A549 (cell line): ENCODE measurements around the gene EGFL8. TPM values are rescaled to one million over a fixed set of nuclear protein-coding genes. Genes with fewer than 3 reads are reported as not detected.
A peak's percentile ranks its signal among the peaks of the same experiment; 100 is the strongest.

Experiments
- ATAC-seq, 2 experiments: fragments of 200-7000 bp in 1 of 2; fragments of >200 bp in 1 of 2; cut with Nextera tagmentation in 1 of 2; cut with Tn5 transposase in 1 of 2; 3 replicates each; pipeline versions ENCODE4 v1.8.0 to v1.9.1; 2018 to 2020; ENCODE audit warnings: mild to moderate bottlenecking in 1 of 2, moderate library complexity in 1 of 2
- CTCF ChIA-PET: fragments of 300-600 bp; sonication (Branson Sonifier 250); formaldehyde crosslinking; extraction: SDS; loops from one replicate; lab custom pipeline; 2021; ENCODE audit warnings: antibody characterized with exemption, inconsistent platforms; lab: Yijun Ruan, JAX
- POLR2A ChIA-PET: fragments of 350-600 bp; formaldehyde crosslinking; extraction: SDS; loops from one replicate; lab custom pipeline; 2021; ENCODE audit warnings: antibody characterized with exemption, inconsistent platforms; lab: Yijun Ruan, JAX
- DNase-seq, 2 experiments: peaks; one replicate each; pipeline versions ENCODE4 v3.0.0 to v3.0.0-alpha.2; 2011 to 2016; ENCODE audit warnings: low read depth in 1 of 2, low spot score in 1 of 2
- FAIRE-seq: peaks from 2 replicates; lab custom pipeline; 2011; peaks lifted over from hg19 to GRCh38; lab: Jason Lieb, UNC
- H3K27ac ChIP-seq, 2 experiments: fragments of >200 bp; sonication (Bioruptor Twin); formaldehyde crosslinking; 3 replicates each; pipeline ENCODE4 v1.5.1; 2016 to 2017
- H3K4me1 ChIP-seq: fragments of >200 bp; sonication (Bioruptor Twin); formaldehyde crosslinking; 3 replicates; pipeline ENCODE4 v1.6.1; 2016
- H3K4me2 ChIP-seq: fragments of >200 bp; sonication (Bioruptor Twin); formaldehyde crosslinking; 3 replicates; pipeline ENCODE4 v1.6.1; 2016
- H3K4me3 ChIP-seq: fragments of >200 bp; sonication (Bioruptor Twin); formaldehyde crosslinking; 3 replicates; pipeline ENCODE4 v1.5.1; 2016
- H3K9me3 ChIP-seq: fragments of >200 bp; sonication (Bioruptor Twin); formaldehyde crosslinking; 3 replicates; pipeline ENCODE4 v1.6.1; 2016
- CBX8 ChIP-seq: fragments of 200-600 bp; sonication (generic); IDR thresholded peaks from 2 replicates; pipeline ENCODE4 v1.6.1; 2016
- CHD2 ChIP-seq: fragments of 150-350 bp; IDR thresholded peaks from 2 replicates; pipeline ENCODE4 v1.6.1; 2014; ENCODE audit warnings: low read length; ENCODE audit not compliant: partially characterized antibody
- EP300 ChIP-seq, 2 experiments: fragments of >200 bp; sonication (Bioruptor Twin); formaldehyde crosslinking; IDR thresholded peaks; 2 replicates in 1 of 2; 3 replicates in 1 of 2; pipeline ENCODE4 v1.6.1; 2016 to 2017
- ESRRA ChIP-seq: fragments of 150-350 bp; IDR thresholded peaks from 2 replicates; pipeline ENCODE4 v1.6.1; 2014; ENCODE audit warnings: mild to moderate bottlenecking, low read length, borderline replicate concordance
- FOSB ChIP-seq: fragments of 250-450 bp; sonication (Bioruptor Pico); IDR thresholded peaks from 2 replicates; pipeline ENCODE4 v1.5.0; 2020; ENCODE audit warnings: mild to moderate bottlenecking, moderate library complexity
- GATA3 ChIP-seq: IDR thresholded peaks from 2 replicates; pipeline ENCODE4 v1.6.1; 2012; ENCODE audit warnings: borderline replicate concordance
- JUNB ChIP-seq: fragments of >200 bp; sonication (Bioruptor Twin); formaldehyde crosslinking; IDR thresholded peaks from 2 replicates; pipeline ENCODE4 v1.6.1; 2016
- KDM5A ChIP-seq: fragments of 200-600 bp; sonication (generic); IDR thresholded peaks from 2 replicates; pipeline ENCODE4 v1.6.1; 2016; ENCODE audit warnings: antibody characterized with exemption, mild to moderate bottlenecking
- NPAS2 ChIP-seq: fragments of 250-450 bp; sonication (Bioruptor Pico); IDR thresholded peaks from 2 replicates; pipeline ENCODE4 v1.8.0; 2022; ENCODE audit warnings: mild to moderate bottlenecking, moderate library complexity, borderline replicate concordance
- POLR2AphosphoS2 ChIP-seq: conservative IDR thresholded peaks from 2 replicates; pipeline ENCODE4 v1.6.1; 2012; ENCODE audit warnings: low read length, improper control_type of control experiment, inconsistent platforms
- RARB ChIP-seq: fragments of 250-450 bp; sonication (Bioruptor Pico); IDR thresholded peaks from 2 replicates; pipeline ENCODE4 v1.8.0; 2021; ENCODE audit warnings: mild to moderate bottlenecking, moderate library complexity
- RCOR1 ChIP-seq: fragments of 150-350 bp; IDR thresholded peaks from 2 replicates; pipeline ENCODE4 v1.6.1; 2014; ENCODE audit warnings: antibody characterized with exemption, low read length, low read depth
- RFX5 ChIP-seq: fragments of 450-650 bp; IDR thresholded peaks from 2 replicates; pipeline ENCODE4 v1.7.1; 2014; ENCODE audit warnings: antibody characterized with exemption, mild to moderate bottlenecking, moderate library complexity
- SREBF2 ChIP-seq: fragments of 450-650 bp; IDR thresholded peaks from 2 replicates; pipeline ENCODE4 v1.6.1; 2014; ENCODE audit warnings: mild to moderate bottlenecking, moderate library complexity
- TFCP2L1 ChIP-seq: fragments of 250-450 bp; sonication (Bioruptor Pico); IDR thresholded peaks from 2 replicates; pipeline ENCODE4 v1.5.0; 2021; ENCODE audit warnings: mild to moderate bottlenecking
- WGBS: methylation state at CpG from one replicate; pipeline ENCODE4 v1.1.6; 2017; ENCODE audit errors: missing lambda C conversion rate; 5-methylcytosine and 5-hydroxymethylcytosine counted together
- polyA plus RNA-seq, 4 experiments: library from polyadenylated mRNA; depleted of rRNA in 3 of 4; stranded (reverse); fragments of >200 nt; fragmentation: RNase III in 1 of 4; extraction: RNeasy Plus Mini Kit Qiagen cat#74134 plus additional on column Dnase treatment in 1 of 4; gene quantifications; 2 replicates in 3 of 4; 3 replicates in 1 of 4; pipeline ENCODE4 v1.2.3, GENCODE V29; 2011 to 2017
- TF ChIP-seq, protein P1 (sequence below): fragments of >200 bp; sonication (Bioruptor Twin); formaldehyde crosslinking; IDR thresholded peaks from 2 replicates; pipeline ENCODE4 v1.6.1; 2016
- TF ChIP-seq, protein P2 (sequence below): fragments of 450-650 bp; IDR thresholded peaks from 2 replicates; pipeline ENCODE4 v1.6.1; 2014; ENCODE audit warnings: antibody characterized with exemption
- TF ChIP-seq, protein P3 (sequence below): fragments of >200 bp; sonication (Bioruptor Twin); formaldehyde crosslinking; IDR thresholded peaks from 3 replicates; pipeline ENCODE4 v1.5.1; 2016

Gene EGFL8
- polyA plus RNA-seq, 2 of the 4 experiments (the other 2 are of a cell fraction), result 2.0 to 3.1 TPM

DNA sequence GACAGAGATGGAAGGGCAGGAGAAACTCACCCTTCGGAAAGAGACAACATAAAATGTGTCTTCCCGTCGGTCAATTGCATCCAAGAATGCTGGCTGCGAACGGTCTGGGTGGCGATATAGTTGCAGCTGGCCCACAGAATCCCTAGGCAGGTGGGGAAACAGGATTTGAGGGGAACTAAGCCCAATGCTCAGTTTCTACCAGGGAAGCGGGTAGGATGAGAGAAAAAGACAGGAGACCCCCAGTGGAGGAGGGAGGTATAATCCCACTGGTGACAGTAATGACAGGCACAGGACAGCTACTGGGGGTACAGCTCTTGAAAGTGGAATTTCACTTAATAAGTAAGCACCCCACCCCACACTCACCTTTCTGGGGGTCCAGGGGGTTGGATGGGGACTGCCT lies 47.7 kb upstream of the EGFL8 start:
- ATAC-seq, result peak in 1 of 2 experiments; percentile 49; a peak in 3 of 6 replicates
- H3K4me1 ChIP-seq, result peaks cover 17% of the 10 kb centered on the region; the same call in 1 of the 3 replicates

DNA sequence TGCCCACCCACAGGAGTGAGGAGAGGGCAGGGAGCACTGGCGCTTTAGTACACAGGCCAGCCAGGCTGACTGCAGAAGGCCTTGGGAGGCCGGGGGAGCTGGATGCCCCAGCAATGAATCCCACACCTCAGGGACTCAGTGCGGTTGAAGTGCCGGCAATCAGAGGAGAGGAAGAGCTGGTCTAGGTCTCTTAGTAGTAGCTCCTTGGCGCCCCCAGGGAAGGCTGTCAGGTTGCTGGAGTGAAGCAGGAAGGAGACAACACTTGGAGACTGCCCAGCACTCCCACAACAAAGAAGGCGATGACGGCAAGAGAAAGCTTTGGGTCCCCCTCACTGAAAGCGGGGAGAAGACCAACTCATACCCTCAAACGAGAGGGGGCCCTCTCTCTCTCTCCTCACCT lies 46.9 kb upstream of the EGFL8 start:
- Histone ChIP-seq H3K27ac (no peak overlapping the region), H3K4me1 (peaks cover 17% of the 10 kb centered on the region; the same call in 1 of the 3 replicates), H3K4me2 (no peak overlapping the region), H3K4me3 (no peak overlapping the region)
- FAIRE-seq (no peak), DNase-seq (no peak), ATAC-seq (no peak)
- POLR2A ChIA-PET, result no interaction called here
- 85% methylated on average over 5 of the region's 9 CpGs for WGBS
- TF ChIP-seq RFX5 (no peak), CHD2 (no peak), ESRRA (no peak), CBX8 (no peak), NPAS2 (CRISPR knock-in tag) (no peak), EP300 (IDR thresholded peaks at IDR 0.05) (no peak), TFCP2L1 (CRISPR knock-in tag) (no peak), SREBF2 (no peak), RCOR1 (no peak), JUNB (no peak), KDM5A (no peak), GATA3 (no peak), RARB (CRISPR knock-in tag) (no peak), POLR2AphosphoS2 (no peak)
- TF ChIP-seq, protein P1, sequence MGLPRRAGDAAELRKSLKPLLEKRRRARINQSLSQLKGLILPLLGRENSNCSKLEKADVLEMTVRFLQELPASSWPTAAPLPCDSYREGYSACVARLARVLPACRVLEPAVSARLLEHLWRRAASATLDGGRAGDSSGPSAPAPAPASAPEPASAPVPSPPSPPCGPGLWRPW, result no peak
- TF ChIP-seq, protein P2, sequence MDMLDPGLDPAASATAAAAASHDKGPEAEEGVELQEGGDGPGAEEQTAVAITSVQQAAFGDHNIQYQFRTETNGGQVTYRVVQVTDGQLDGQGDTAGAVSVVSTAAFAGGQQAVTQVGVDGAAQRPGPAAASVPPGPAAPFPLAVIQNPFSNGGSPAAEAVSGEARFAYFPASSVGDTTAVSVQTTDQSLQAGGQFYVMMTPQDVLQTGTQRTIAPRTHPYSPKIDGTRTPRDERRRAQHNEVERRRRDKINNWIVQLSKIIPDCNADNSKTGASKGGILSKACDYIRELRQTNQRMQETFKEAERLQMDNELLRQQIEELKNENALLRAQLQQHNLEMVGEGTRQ, result no peak
- TF ChIP-seq, protein P3, sequence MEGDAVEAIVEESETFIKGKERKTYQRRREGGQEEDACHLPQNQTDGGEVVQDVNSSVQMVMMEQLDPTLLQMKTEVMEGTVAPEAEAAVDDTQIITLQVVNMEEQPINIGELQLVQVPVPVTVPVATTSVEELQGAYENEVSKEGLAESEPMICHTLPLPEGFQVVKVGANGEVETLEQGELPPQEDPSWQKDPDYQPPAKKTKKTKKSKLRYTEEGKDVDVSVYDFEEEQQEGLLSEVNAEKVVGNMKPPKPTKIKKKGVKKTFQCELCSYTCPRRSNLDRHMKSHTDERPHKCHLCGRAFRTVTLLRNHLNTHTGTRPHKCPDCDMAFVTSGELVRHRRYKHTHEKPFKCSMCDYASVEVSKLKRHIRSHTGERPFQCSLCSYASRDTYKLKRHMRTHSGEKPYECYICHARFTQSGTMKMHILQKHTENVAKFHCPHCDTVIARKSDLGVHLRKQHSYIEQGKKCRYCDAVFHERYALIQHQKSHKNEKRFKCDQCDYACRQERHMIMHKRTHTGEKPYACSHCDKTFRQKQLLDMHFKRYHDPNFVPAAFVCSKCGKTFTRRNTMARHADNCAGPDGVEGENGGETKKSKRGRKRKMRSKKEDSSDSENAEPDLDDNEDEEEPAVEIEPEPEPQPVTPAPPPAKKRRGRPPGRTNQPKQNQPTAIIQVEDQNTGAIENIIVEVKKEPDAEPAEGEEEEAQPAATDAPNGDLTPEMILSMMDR, result no peak
- TF ChIP-seq, all 56 proteins: peak for 0
- CTCF ChIA-PET, result interaction anchor here (0.7 to 6.2 kb wide), 16 partner anchors 9 to 128 kb away, joined by 3 to 41 read pairs (median 14); partner anchors contain the start of genes ATF6B, FKBPL and TNXB
- H3K9me3 ChIP-seq, result no peaks in the 10 kb centered on the region

More for the DNA sequence above, 47.7 kb upstream of the EGFL8 start:
- Histone ChIP-seq H3K9me3 (no peaks in the 10 kb centered on the region), H3K27ac (no peak overlapping the region), H3K4me2 (no peak overlapping the region), H3K4me3 (no peak overlapping the region)
- 94% methylated on average over 7 of the region's 7 CpGs for WGBS
- ChIA-PET CTCF (interaction anchor here (0.8 to 6.2 kb wide), 12 partner anchors 8 to 288 kb away, joined by 3 to 41 read pairs (median 16); partner anchors contain the start of genes ATF6B, FKBPL and TNXB), POLR2A (no interaction called here)
- TF ChIP-seq, protein P3, result peak; percentile 13; the same call in 2 of the 3 replicates
- TF ChIP-seq FOSB (CRISPR knock-in tag), result no peak
- FAIRE-seq (no peak), DNase-seq (peak in 1 of 2 experiments; percentile 51)
